ENCODE data around the gene MDM4. TPM values are rescaled to one million over a fixed set of nuclear protein-coding genes. Genes with fewer than 3 reads are reported as not detected.
A peak's percentile ranks its signal among the peaks of the same experiment; 100 is the strongest.
"Not testable (repeated sequence)": the region's sequence is repeated elsewhere in the genome, so short reads cannot be mapped to it uniquely, and the experiment has no call there.

Gene MDM4, protein sequence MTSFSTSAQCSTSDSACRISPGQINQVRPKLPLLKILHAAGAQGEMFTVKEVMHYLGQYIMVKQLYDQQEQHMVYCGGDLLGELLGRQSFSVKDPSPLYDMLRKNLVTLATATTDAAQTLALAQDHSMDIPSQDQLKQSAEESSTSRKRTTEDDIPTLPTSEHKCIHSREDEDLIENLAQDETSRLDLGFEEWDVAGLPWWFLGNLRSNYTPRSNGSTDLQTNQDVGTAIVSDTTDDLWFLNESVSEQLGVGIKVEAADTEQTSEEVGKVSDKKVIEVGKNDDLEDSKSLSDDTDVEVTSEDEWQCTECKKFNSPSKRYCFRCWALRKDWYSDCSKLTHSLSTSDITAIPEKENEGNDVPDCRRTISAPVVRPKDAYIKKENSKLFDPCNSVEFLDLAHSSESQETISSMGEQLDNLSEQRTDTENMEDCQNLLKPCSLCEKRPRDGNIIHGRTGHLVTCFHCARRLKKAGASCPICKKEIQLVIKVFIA
- total RNA-seq (2014; rRNA removed; shearing (Covaris generic)): 16.9 and 50.8 TPM in 2 replicates

DNA sequence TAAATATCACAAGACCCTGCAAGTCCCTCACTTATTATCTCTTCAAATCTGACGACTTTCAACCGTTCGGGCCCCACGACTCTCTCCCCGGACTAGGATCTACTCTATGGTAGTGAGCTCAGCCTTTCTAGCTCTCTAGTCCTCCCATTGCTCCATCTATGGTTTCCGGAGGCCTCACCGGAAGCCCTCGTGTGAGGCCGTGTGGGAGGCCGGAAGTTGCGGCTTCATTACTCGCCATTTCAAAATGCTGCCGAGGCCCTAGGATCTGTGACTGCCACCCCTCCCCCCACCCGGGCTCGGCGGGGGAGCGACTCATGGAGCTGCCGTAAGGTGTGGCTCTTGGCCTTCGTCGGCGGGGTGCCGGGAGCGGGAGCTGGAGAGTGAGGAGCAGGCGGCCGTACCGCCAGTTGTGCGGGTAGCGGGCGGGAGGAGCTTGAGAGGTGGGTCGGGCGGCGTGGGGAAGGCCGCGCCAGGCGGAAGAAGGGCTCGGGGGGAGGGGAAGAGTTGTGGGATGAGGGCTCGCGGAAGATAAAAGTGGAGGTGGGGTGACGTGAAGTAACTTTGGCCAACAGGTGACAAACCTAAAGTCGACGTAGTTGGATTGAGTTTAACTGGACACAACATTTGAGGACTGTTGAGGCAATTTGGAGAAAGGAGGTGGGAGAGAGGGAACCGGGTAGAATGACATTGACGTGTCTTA is at the start of gene MDM4:
Gene MDM4, plus strand, starts transcription at position 227 of the 700 bp plus-strand sequence. CDS start 9,113 bp downstream, outside the sequence.
- peak; percentile 96 for DNase-seq (ENCODE audit: low spot score)

DNA sequence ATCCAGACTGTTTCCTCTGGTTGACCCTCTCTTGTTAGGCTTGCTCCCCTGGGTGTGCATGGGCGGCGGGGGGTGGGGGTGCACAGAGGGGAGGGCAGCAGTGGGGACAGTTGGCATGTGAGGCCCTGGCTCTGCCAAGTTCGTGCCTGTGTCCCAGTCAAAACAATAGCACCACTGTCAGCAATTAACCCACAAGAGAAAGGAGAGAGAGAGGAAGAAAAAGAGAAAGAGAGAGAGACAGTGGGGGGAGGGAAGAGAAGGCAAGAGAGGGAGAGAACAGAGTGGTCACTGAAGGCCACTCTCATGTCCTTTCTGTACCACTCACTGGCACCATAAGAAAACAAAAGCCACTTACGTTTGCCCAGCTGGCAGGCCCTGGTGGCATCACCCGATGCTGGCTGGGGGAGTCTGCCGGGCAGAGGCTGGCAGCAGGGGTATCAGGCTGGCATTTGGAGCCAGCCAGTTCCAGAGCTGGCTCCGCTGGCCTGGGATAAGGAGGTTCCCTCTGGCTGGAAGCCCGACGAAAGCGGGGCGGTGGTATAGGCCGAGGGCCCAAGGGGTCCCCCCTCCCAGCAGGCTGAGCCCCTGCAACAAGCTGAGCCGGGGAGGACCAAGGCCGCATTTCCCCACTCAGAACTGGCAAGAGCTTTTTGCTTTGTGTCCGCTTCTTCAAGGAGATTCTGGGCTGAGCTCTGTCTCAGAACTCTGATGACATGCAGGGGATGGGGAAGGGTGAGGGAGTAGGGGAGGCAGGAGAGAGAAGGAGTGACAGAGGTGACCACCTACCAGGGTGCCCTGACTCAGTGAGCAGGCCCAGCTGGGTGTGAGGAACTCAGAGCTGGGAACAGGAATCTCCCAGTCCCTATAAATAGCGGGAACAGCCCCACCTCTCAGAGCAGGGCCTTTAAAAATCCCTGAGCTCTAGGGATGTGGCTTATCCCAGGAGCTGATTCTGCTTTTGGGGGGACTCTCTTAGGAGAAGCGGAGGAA is 49.5 kb upstream of the MDM4 start:
- no peak for DNase-seq (ENCODE audit: low spot score)

DNA sequence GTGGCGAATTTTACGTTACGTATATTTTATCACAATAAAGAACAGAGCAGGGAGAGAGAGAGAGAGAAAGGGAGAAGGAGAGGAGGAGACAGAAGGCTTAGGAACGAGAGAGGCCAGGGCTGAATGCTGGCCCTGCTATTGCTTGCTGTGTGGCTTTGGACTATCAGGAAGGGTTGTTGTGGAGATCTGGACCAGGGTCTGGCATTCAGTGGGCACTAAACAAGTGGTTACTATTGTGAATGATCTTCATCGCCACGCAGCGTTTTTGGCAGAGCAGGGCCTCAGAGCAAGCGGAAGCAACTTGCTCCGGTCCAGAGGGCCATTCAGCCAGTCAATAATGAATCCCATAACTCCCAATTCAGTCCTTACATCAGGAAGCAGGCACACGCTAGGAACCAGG is 48.0 kb upstream of the MDM4 start:
- no peak for DNase-seq (ENCODE audit: low spot score)

DNA sequence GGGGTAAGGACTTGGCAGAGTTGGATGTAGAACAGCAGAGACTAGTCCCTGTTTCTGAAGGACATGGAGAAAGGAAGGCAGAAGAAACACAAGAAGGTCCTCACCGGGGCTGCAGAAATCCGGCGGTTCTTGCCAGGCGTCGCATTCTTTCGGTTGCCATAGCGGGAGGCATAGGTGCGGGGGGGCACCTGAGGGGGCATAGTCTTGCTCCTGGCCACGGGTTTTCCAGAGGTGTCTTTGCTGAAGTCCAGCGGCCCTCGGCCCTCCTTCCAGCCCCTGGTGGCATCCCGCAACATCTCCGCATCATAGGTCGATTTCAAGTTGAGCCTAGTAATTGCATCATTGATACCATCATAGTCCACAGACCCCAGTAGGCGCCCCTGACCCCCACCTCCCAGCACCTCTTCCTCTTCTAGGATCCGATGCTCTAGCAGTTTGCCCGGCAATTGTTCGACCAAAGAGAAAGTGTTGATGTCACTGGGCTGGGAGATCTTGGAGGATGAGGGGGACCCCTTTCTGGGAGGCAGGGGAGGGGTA is 47.4 kb upstream of the MDM4 start:
- DNase-seq (ENCODE audit: low spot score): no peak

DNA sequence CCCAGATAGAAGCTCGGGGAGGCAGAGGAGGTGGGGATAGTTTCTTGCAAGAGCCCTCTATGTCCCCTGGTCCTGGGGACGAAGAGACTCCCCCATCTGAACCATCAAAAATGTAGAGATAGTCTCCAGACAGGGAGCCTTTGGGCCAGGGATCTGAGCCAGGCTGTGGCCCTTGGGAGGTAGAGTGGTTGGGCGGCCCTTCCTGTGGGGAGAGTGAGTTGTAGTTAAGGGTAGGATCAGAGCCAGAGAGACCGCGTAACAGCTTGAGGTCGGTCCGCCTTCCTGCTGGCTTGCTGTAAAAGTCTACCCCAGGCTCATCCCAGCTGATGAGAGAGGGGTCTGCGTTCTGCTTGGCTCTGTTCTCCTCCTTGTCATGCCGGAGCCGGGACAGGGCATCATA is 46.9 kb upstream of the MDM4 start:
- DNase-seq (ENCODE audit: low spot score): no peak

DNA sequence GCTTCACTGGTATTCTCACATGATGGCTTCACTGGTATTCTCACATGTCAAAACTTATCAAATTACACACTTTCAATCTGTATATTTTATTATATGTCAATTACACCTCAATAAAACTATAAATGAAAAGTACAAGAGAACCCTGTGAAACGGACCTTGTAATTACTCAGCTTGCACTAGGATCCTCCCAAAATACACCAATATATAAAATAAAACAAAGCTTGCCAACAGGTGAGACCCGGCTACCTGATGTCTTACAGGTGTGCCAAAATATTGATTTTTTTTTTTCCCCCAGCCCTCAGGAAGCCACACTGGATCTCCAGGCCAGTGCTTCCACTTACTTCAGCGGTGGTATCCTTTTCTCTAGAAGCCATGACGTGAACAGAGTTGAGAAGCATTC is 44.5 kb upstream of the MDM4 start:
- DNase-seq (ENCODE audit: low spot score): no peak

DNA sequence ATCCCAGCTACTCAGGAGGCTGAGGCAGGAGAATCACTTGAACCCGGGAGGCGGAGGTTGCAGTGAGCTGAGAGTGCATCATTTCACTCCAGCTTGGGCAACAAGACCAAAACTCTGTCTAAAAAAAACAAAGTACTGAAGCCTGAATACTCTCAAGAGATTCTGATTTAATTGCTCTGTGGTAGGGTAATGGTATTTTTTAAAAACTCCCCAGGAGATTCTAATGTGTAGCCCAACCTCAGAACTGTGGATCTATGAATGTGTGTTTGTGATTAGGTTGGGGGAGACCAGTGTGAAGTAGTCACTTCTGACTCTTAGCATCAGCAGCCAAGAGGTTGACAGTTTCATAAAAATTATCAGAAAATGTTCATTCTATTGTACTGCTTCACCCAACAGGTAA is 43.5 kb upstream of the MDM4 start:
- DNase-seq (ENCODE audit: low spot score): no peak

DNA sequence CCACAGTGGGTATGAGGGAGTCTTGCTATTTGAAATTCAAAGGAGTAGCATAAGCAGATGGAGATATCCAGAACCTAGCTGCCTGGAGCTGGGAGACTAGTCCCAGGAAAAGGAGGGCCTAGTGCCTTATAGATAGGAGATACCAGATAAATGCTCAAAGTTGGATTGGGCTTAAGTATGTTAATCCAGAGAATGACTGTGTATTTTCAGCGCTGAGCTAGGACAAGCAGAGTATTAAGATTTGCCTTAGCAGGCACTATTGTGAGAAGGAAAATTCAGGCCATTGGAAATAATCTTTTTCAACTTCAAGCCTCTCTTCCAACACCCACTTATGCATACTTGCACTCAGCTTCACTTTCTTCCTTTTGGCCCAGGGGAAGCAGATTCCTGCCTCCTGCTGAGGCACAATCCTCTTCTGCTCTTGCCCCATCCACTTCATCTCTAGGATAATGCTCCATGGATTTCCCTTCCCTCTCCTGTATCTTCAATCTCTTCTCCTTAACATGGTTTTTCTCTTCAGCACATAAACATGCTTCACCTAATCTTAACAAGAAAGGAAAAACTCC is 42.7 kb upstream of the MDM4 start:
- DNase-seq (ENCODE audit: low spot score): no peak

DNA sequence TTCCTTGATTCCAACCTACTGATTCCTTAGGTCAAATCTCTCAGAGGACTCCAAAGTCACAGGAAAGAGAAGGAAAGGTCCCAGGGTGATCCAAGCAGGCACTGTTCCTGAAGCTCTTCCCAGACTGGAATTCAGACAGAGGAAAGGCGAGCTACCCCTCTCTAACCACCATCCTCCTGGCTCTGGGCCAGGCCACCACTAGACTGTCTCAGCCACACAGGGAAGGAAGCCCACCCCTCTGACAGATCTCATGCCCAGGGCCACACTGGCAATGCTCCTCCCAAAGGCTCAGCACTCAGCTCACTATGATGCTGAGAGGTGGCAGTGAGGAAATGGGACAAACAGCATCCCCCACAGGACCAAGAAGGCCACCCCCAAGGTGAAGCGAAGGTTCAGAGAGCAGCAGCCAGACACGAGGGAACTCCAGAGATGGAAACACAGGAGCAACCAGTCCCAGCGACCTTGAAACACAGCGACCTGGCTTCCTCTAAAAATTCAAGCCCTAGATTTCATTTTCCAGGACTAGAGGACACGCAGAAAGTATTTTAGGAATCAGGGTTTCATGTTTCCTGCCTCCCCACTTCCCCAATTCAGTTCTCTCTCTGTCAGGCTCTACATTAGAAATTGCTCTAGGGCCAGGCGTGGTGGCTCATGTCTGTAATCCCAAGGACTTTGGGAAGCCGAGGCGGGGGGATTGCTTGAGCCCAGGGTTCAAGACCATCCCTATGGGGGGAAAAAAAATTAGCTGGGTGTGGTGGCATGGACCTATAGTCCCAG is 40.4 kb upstream of the MDM4 start:
- DNase-seq (ENCODE audit: low spot score): no peak

DNA sequence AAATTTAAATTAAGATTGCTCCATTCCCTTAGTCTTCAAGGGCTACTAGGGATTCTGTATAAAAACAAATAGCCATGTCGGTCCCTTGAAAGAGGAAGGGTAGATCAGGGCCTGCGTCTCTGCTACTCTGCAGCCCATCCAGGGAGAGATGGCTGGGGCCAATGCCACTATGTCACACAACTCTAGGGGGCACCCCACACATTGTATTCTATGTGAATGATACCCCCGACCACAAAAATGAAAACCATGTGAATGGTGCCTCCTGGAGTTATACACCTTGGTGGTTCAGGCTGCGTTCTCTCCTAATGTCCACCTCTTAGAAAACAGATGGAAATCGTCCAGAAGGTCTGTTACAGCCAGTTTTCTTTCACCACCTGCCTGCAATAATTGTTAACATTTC is 39.6 kb upstream of the MDM4 start:
- DNase-seq (ENCODE audit: low spot score): no peak

DNA sequence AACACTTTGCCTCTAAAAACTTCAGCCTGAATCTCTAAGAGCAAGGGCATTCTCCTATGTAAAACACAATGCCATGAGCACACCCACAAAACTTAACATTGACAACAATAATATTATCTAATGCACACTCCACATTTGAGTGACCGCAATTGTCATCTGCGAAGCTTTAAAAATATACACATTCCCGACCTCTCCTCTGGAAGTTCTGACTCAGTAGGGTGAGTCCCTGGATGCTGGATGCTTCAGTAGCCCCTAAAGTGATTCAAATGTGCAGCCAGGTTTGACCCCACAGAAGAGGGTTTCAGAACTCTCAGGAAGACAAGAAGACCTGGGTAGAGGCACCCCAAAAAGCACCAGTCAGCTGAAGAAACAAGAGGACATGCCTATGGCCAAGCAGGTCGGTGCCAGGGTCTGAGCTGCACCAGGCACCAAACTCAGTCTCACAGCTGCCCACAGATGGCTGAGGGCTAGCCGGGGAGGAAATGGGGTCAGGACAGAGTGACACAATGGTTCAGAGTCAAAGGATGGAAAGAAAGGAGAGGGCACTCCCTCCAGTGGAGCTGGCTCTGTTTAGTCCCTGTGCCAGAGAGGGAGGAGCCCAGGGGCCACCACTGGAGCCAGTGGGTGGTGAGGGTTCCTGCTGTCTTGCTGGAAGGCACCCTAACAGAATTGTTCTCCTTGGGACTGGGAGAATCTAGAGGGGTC is 39.0 kb upstream of the MDM4 start:
- DNase-seq (ENCODE audit: low spot score): no peak

DNA sequence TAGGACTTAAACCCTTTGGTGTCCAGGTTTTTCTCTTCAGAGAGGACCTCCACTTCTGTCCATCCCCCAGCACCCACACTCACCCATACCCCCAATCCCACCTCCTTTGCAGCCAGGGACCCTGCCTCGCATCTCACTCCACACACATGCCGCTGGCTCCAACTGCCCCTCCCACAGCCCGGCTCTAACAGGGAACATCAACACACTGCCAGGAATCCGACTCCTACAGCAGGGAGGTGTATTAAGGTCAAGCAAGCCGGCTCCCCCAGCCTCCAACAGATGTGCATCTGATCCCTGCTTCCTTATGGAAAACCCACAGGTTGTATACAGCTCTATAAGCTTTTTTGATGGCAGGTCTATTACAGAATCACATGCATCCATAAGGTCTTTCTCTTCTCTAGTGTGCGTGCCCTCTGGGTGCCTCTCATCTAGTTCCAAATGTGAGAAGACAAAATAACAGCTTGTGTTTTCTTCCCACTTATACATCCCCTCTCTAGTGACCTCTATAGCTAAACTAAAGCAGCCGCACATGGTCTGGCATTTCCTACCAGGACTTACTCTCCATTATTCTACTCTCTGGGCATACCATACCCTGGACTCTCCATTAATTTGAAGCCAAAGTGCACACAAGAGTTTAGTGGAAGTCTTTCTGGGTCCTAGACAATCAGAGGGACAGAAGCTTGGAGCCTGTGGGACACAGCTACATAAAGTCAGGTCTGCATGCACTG is 37.9 kb upstream of the MDM4 start:
- DNase-seq (ENCODE audit: low spot score): no peak

DNA sequence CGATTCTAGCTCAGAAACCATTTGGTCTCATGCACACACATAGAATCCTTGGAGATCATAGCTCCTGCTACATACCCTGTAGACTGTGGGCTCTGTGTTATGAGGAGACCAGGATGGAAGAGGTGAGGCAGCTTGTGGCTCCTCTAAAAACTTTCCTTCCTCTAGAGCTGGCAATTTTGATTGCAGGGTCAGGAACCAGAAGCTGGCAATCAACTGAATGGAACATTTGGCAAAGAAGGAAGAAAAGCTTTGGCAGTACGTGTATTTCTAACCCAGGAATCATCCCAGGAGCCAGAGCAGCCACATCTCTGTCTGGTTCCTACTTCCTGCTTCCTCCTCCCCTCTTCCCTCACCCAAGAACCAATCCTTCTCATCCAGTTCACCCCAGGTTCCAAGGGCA is 37.3 kb upstream of the MDM4 start:
- DNase-seq (ENCODE audit: low spot score): no peak

DNA sequence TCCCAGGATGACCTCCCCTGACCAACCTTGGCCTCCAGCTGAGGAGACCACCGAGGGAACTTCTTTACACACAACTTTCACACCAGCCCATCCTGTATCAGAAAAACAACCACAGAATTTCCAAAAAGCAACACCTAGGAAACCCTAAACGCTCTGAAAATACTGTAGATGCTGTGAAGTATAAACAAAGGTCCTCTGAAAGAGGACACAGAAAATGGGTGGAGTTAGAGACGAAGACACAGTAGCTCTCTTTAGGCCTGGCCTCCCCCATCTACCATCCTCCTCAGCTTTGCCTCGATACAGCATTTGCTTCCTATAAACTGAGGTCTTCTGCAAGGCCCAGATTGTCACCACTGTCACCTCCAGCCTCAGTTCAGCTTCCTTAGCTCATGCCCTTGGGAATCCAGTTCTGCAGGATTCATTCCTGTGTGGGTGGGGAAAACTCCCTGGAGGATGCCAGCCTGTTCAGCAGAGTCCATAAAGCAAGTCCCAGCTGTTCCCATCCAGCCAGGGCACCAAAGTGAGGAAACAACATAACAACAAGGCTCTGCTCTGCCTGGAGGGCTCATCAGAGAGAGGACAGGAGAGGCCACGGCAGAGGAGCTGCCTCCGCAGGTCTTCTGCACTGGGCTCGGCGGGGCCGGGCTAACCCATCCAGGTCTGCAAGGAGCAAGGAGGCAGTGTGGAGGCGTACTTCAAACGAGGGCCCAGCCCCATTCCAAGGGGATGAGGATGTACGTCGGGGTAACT is 36.6 kb upstream of the MDM4 start:
- no peak for DNase-seq (ENCODE audit: low spot score)

DNA sequence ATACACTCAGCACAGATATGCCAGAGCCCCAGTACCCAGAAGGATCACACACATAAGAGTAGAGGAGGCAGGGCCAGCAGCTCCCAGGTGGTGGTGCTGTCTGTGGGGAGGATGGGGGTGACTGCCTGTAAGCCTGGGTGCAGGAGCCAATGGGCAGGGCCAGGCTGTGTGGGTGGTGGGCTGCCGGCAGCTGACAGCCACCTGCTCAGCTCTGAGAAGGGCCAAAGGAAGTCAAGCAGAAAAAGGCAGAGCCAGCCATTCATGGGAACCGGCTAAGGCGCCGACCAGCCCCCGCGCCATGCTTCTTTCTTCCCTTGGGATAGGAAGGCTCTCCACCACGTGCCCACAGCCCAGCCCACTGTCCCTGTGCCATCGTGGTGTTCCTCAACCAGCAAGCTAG is 35.7 kb upstream of the MDM4 start:
- no peak for DNase-seq (ENCODE audit: low spot score)

DNA sequence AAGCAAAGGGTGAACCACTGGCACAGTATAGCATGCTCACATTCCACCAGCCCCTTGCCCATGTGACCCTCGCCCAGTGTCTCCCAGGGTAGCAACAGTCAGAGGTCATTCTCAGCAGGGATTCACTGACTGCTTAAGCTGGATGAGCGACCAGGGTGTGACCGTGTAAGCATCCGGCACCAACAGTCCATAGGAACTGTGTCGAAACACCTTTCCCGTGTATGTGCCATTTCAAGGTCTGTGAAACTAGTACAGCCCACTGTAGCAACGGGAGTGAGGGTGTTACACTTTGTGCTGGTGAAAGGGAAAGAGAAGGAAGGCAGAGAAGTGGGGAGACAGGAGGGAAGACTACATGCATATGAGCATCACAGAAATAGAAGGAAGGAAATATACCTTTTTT is 32.4 kb upstream of the MDM4 start:
- DNase-seq (ENCODE audit: low spot score): no peak

DNA sequence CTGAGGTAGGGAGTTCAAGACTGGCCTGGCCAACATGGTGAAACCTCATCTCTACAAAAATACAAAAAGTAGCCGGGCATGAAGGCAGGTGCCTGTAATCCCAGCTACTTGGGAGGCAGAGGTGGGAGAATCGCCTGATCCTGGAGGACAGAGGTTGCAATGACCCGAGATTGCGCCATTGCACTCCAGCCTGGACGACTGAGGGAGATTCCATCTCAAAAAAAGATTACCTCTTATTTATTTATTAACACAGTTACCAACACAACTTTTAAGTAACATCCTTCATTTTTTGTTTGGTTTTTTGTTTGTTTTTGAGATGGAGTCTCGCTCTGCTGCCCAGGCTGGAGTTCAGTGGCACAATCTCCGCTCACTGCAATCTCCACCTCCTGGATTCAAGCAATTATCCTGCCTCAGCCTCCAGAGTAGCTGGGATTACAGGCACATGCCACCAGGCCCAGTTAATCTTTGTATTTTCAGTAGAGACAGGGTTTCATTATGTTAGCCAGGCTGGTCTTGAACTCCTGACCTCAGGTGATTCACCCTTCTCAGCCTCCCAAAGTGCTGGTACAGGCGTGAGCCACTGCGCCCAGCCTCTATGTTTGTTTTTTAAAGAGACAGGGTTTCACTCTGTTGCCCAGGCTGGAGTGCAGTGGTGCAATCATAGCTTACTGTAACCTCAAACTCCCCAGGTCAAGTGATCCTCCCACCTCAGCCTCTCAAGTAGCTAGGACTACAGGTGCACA is 29.5 kb upstream of the MDM4 start:
- DNase-seq (ENCODE audit: low spot score): not testable (repeated sequence)

DNA sequence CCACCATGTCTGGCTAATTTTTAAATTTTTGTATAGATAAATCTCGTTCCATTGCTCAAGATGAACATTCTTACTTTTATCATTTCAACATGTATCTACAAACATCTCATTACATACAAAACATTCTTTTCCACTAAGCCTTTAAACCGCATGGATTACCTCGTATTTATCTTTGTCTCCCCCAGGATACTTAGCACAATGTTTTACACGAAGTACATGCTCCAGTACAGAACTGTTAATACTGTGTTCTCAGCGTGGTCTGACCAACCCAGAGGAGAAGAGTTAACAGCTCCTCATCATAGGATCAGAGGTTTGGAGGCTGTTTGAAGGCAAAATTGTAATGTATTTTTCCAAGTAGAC is 29.0 kb upstream of the MDM4 start:
- no peak for DNase-seq (ENCODE audit: low spot score)

Data from A172 (cell line).